ENCODE results near the gene NBL1.
"Not testable (repeated sequence)": the region's sequence is repeated elsewhere in the genome, so short reads cannot be mapped to it uniquely, and the experiment has no call there.

Gene NBL1

GRCh38 chr1:19635646-19636045 is 8.5 kb upstream of the NBL1 start:
- no peaks in the 10 kb centered on the region for H3K79me2 ChIP-seq (ENCODE audit: insufficient read depth, low read length)
- H2AFZ ChIP-seq (ENCODE audit: low read depth, low read length, severe bottlenecking): no peak overlapping the region
- no peaks in the 10 kb centered on the region for H3K9me3 ChIP-seq (ENCODE audit: insufficient read depth, low read length)
- no peak for TF ChIP-seq CTCF (IDR thresholded peaks at IDR 0.05; ENCODE audit: insufficient read depth, low read length, poor library complexity, severe bottlenecking)
- no peak for TF ChIP-seq EZH2phosphoT487 (conservative IDR thresholded peaks at IDR 0.05; ENCODE audit: low read length)
- no peaks in the 10 kb centered on the region for H3K36me3 ChIP-seq (ENCODE audit: low read length)
- H3K4me2 ChIP-seq (ENCODE audit: low read depth, low read length, poor library complexity, severe bottlenecking): no peak overlapping the region
- H3F3A ChIP-seq (ENCODE audit: insufficient read depth): no peaks in the 10 kb centered on the region
- H3K9me2 ChIP-seq (replicated peaks; ENCODE audit: insufficient read depth, low read length): no peaks in the 10 kb centered on the region
- no peak overlapping the region for H3K27ac ChIP-seq (ENCODE audit: low read depth, low read length)
- H3K9ac ChIP-seq (ENCODE audit: low read length): no peak overlapping the region
- H3K27me3 ChIP-seq (ENCODE audit: low read length): no peaks in the 10 kb centered on the region
- no peaks in the 10 kb centered on the region for H4K20me1 ChIP-seq (ENCODE audit: low read depth, low read length)
- H3K4me3 ChIP-seq (ENCODE audit: insufficient read depth, low read length, poor library complexity, severe bottlenecking): no peak overlapping the region

- H3K9me3 ChIP-seq (ENCODE audit: insufficient read depth, low read length): no peaks in the 10 kb centered on the region
- TF ChIP-seq CTCF (IDR thresholded peaks at IDR 0.05; ENCODE audit: insufficient read depth, low read length, poor library complexity, severe bottlenecking) (no peak), EZH2phosphoT487 (conservative IDR thresholded peaks at IDR 0.05; ENCODE audit: low read length) (no peak)
- H3K4me2 ChIP-seq (ENCODE audit: low read depth, low read length, poor library complexity, severe bottlenecking): no peak overlapping the region
- H3K27me3 ChIP-seq (ENCODE audit: low read length): no peaks in the 10 kb centered on the region
- no peaks in the 10 kb centered on the region for H3F3A ChIP-seq (ENCODE audit: insufficient read depth)
- no peak overlapping the region for H2AFZ ChIP-seq (ENCODE audit: low read depth, low read length, severe bottlenecking)
- H3K27ac ChIP-seq (ENCODE audit: low read depth, low read length): no peak overlapping the region
- H3K9ac ChIP-seq (ENCODE audit: low read length): no peak overlapping the region
- no peak overlapping the region for H3K4me3 ChIP-seq (ENCODE audit: insufficient read depth, low read length, poor library complexity, severe bottlenecking)
- H3K79me2 ChIP-seq (ENCODE audit: insufficient read depth, low read length): no peaks in the 10 kb centered on the region
- H3K36me3 ChIP-seq (ENCODE audit: low read length): no peaks in the 10 kb centered on the region
- H4K20me1 ChIP-seq (ENCODE audit: low read depth, low read length): no peaks in the 10 kb centered on the region
- no peaks in the 10 kb centered on the region for H3K9me2 ChIP-seq (replicated peaks; ENCODE audit: insufficient read depth, low read length)
These were observed 8.0 kb upstream of the NBL1 start for GRCh38 chr1:19636065-19636464.

GRCh38 chr1:19636749-19637148 is 7.4 kb upstream of the NBL1 start:
- not testable (repeated sequence) for H3K9ac ChIP-seq (ENCODE audit: low read length); H3K27ac ChIP-seq (ENCODE audit: low read depth, low read length); H3K27me3 ChIP-seq (ENCODE audit: low read length); H3F3A ChIP-seq (ENCODE audit: insufficient read depth); H3K4me3 ChIP-seq (ENCODE audit: insufficient read depth, low read length, poor library complexity, severe bottlenecking); H3K4me2 ChIP-seq (ENCODE audit: low read depth, low read length, poor library complexity, severe bottlenecking); H2AFZ ChIP-seq (ENCODE audit: low read depth, low read length, severe bottlenecking); H3K36me3 ChIP-seq (ENCODE audit: low read length); H3K9me2 ChIP-seq (replicated peaks; ENCODE audit: insufficient read depth, low read length); H3K79me2 ChIP-seq (ENCODE audit: insufficient read depth, low read length); H3K9me3 ChIP-seq (ENCODE audit: insufficient read depth, low read length); H4K20me1 ChIP-seq (ENCODE audit: low read depth, low read length)

- Histone ChIP-seq H3K27me3 (ENCODE audit: low read length) (no peaks in the 10 kb centered on the region), H3K27ac (ENCODE audit: low read depth, low read length) (no peak overlapping the region), H3K9me2 (replicated peaks; ENCODE audit: insufficient read depth, low read length) (no peaks in the 10 kb centered on the region), H3K9me3 (ENCODE audit: insufficient read depth, low read length) (no peaks in the 10 kb centered on the region), H3K4me3 (ENCODE audit: insufficient read depth, low read length, poor library complexity, severe bottlenecking) (no peak overlapping the region), H3K79me2 (ENCODE audit: insufficient read depth, low read length) (no peaks in the 10 kb centered on the region), H3K9ac (ENCODE audit: low read length) (no peak overlapping the region), H3K36me3 (ENCODE audit: low read length) (no peaks in the 10 kb centered on the region), H3K4me2 (ENCODE audit: low read depth, low read length, poor library complexity, severe bottlenecking) (no peak overlapping the region), H3F3A (ENCODE audit: insufficient read depth) (no peaks in the 10 kb centered on the region), H2AFZ (ENCODE audit: low read depth, low read length, severe bottlenecking) (no peak overlapping the region), H4K20me1 (ENCODE audit: low read depth, low read length) (no peaks in the 10 kb centered on the region)
- TF ChIP-seq EZH2phosphoT487 (conservative IDR thresholded peaks at IDR 0.05; ENCODE audit: low read length) (no peak), CTCF (IDR thresholded peaks at IDR 0.05; ENCODE audit: insufficient read depth, low read length, poor library complexity, severe bottlenecking) (no peak)
These were observed 6.5 kb upstream of the NBL1 start for GRCh38 chr1:19637606-19638005.

GRCh38 chr1:19639228-19639627 is 4.9 kb upstream of the NBL1 start:
- not testable (repeated sequence) for H3F3A ChIP-seq (ENCODE audit: insufficient read depth); H3K9ac ChIP-seq (ENCODE audit: low read length); H3K9me2 ChIP-seq (replicated peaks; ENCODE audit: insufficient read depth, low read length); H3K9me3 ChIP-seq (ENCODE audit: insufficient read depth, low read length); H3K27ac ChIP-seq (ENCODE audit: low read depth, low read length); H3K36me3 ChIP-seq (ENCODE audit: low read length); H3K79me2 ChIP-seq (ENCODE audit: insufficient read depth, low read length); H3K4me2 ChIP-seq (ENCODE audit: low read depth, low read length, poor library complexity, severe bottlenecking); H3K27me3 ChIP-seq (ENCODE audit: low read length); H3K4me3 ChIP-seq (ENCODE audit: insufficient read depth, low read length, poor library complexity, severe bottlenecking); H4K20me1 ChIP-seq (ENCODE audit: low read depth, low read length); H2AFZ ChIP-seq (ENCODE audit: low read depth, low read length, severe bottlenecking)
